Thyroid gland (tissue), 4 donors: ENCODE results near the gene FOXL3. TPM values are rescaled to one million over a fixed set of nuclear protein-coding genes. Genes with fewer than 3 reads are reported as not detected.

Experiments
- DNase-seq, 2 donors: peaks; one replicate each; pipeline ENCODE4 v3.0.0-alpha.2; 2019
- H3K27ac ChIP-seq, 3 donors: fragments of 200-600 bp; sonication (generic); 1 replicate in 2 of 3; 2 replicates in 1 of 3; pipeline ENCODE4 v1.5.1; 2016 to 2019; ENCODE audit warnings: mild to moderate bottlenecking in 1 of 3, moderate library complexity in 1 of 3
- H3K27me3 ChIP-seq: fragments of 200-600 bp; sonication (generic); one replicate; pipeline ENCODE4 v1.5.1; 2019
- H3K36me3 ChIP-seq, 2 donors: fragments of 200-600 bp; sonication (generic); one replicate each; pipeline ENCODE4 v1.5.1; 2016 to 2019
- H3K4me1 ChIP-seq, 2 donors: fragments of 200-600 bp; sonication (generic); one replicate each; pipeline ENCODE4 v1.5.1; 2017 to 2019
- H3K4me3 ChIP-seq, 3 donors: fragments of 200-600 bp; sonication (generic); replicated peaks in 1 of 3; 1 replicate in 2 of 3; 2 replicates in 1 of 3; pipeline ENCODE4 v1.5.1; 2016; ENCODE audit warnings: mild to moderate bottlenecking in 1 of 3
- H3K9me3 ChIP-seq: fragments of 200-600 bp; sonication (generic); one replicate; pipeline ENCODE4 v1.5.1; 2017
- CTCF ChIP-seq, 6 experiments: fragments of 200-600 bp in 3 of 6; fragments of 450-650 bp in 3 of 6; sonication (generic) in 3 of 6; IDR thresholded peaks; one replicate each; pipeline ENCODE4 v1.5.1; 2016 to 2019; ENCODE audit warnings: antibody characterized with exemption in 6 of 6, mild to moderate bottlenecking in 2 of 6, inconsistent platforms in 1 of 6, moderate library complexity in 1 of 6
- POLR2A ChIP-seq, 2 donors: fragments of 450-650 bp; IDR thresholded peaks; one replicate each; pipeline ENCODE4 v1.6.1; 2017; ENCODE audit warnings: antibody characterized with exemption in 2 of 2, mild to moderate bottlenecking in 2 of 2, moderate library complexity in 1 of 2
- WGBS, 2 donors: methylation state at CpG; one replicate each; pipeline ENCODE4 v1.1.5; 2017; 5-methylcytosine and 5-hydroxymethylcytosine counted together
- intact Hi-C: fragments of 100-400 bp; cut with DNase I; formaldehyde crosslinking; loops from one replicate; pipeline ENCODE4 v1.15.1; 2023
- total RNA-seq, 4 donors: library from RNA; depleted of rRNA; stranded (reverse); fragments of >200 nt; gene quantifications; one replicate each; pipeline ENCODE4 v1.2.3, GENCODE V29; 2016

FOXL3 gene
- total RNA-seq, 4 donors from 2014 or later: not detected

GRCh38 chr7:309586-310228 lies 19.7 kb downstream of the FOXL3 start:
- H3K4me3 ChIP-seq: no peak overlapping the region
- intact Hi-C loops: no loop called here
- TF ChIP-seq POLR2A (IDR thresholded peaks at IDR 0.05): no peak
- no peak for TF ChIP-seq CTCF (IDR thresholded peaks at IDR 0.05)

DNA sequence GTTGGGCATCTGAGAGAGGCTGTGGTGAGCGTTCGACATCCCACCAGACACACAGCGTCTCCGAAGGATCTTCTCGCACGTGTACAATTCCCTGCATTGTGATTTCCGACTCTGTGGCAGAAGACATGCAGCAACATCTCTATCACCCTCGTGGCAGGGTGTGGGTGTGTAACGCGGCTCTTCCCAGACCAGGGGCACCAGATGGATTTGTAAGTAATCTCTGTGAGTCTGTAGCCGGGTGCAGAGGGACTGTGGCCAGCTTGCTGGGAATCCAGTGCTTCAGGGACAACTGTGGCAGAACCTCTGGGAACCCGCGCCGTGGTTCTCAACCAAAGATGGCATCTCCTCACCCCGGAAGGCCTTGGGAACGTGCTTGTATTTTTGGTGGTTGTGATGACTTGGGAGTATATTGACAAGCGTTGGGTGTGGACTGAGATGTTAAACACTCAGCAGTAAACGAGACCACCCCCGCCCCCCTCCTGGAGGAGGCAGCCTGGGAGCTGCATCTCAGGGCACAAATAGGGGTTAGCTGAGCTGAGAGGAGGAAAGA lies 21.2 kb downstream of the FOXL3 start:
- Histone ChIP-seq H3K27me3 (no peaks in the 10 kb centered on the region), H3K27ac (no peak overlapping the region), H3K4me3 (no peak overlapping the region), H3K9me3 (no peaks in the 10 kb centered on the region), H3K36me3 (no peaks in the 10 kb centered on the region), H3K4me1 (peaks cover 0 to 7% of the 10 kb centered on the region in 2 donors)
- 68 to 77% methylated on average over 16 to 19 of the region's 19 CpGs for WGBS, 2 donors
- no peak for TF ChIP-seq POLR2A (IDR thresholded peaks at IDR 0.05)
- no peak for TF ChIP-seq CTCF (IDR thresholded peaks at IDR 0.05)
- intact Hi-C loops: no loop called here
- DNase-seq: no peak

More at GRCh38 chr7:309586-310228, 19.7 kb downstream of the FOXL3 start:
- 92 to 94% methylated on average over 19 of the region's 19 CpGs for WGBS, 2 donors
- DNase-seq: no peak
- no peaks in the 10 kb centered on the region for H3K9me3 ChIP-seq
- H3K27me3 ChIP-seq: no peaks in the 10 kb centered on the region
- H3K27ac ChIP-seq: no peak overlapping the region
- peaks cover 0 to 7% of the 10 kb centered on the region in 2 donors for H3K4me1 ChIP-seq
- H3K36me3 ChIP-seq: no peaks in the 10 kb centered on the region

DNA sequence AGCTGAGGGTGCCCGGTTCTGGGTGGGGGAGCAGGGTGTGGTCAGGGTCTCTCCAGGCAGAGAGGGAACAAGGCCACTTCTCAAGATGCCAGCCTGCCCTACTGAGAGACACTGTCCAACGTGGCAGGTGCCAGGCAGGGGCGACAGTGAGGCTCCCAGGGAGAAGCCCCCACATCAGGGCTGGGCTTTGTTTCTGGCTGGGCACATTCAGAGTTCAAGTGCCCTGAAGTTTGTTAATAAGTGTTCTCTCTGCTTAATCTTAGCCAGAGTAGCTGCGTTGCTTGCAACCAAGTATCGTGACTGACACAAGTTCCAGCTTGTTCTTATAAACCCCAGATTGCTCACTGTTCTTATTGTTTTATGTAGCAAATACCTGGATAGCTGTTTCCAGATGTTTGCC lies 21.8 kb downstream of the FOXL3 start:
- Histone ChIP-seq H3K36me3 (no peaks in the 10 kb centered on the region), H3K4me1 (peaks cover 0 to 7% of the 10 kb centered on the region in 2 donors), H3K4me3 (no peak overlapping the region), H3K27me3 (no peaks in the 10 kb centered on the region), H3K9me3 (no peaks in the 10 kb centered on the region), H3K27ac (no peak overlapping the region)
- TF ChIP-seq POLR2A (IDR thresholded peaks at IDR 0.05) (no peak), CTCF (IDR thresholded peaks at IDR 0.05) (no peak)
- peak; percentile 36 to 58 for DNase-seq
- intact Hi-C loops: no loop called here
- WGBS, 2 donors: 26 to 29% methylated on average over 4 to 5 of the region's 5 CpGs

DNA sequence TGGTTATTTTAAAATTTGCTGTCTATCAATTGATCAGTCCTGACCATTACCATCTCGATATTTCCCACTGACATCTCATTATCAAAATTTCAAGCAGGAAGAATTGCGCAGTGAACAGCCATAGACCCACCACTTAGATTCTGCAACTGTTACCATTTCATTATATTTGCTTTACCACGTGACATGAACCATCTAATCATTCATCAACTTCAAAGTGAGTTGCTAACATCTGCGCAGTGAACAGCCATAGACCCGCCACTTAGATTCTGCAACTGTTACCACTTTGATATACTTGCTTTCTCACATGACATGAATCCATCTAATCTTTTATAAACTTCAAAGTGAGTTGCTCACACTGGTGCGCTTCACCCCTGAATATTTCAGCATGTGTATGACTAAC lies 22.5 kb downstream of the FOXL3 start:
- DNase-seq: no peak
- TF ChIP-seq POLR2A (IDR thresholded peaks at IDR 0.05) (no peak), CTCF (IDR thresholded peaks at IDR 0.05) (no peak)
- H3K27ac ChIP-seq: no peak overlapping the region
- no peaks in the 10 kb centered on the region for H3K27me3 ChIP-seq
- H3K4me1 ChIP-seq: peaks cover 0 to 7% of the 10 kb centered on the region in 2 donors
- no peaks in the 10 kb centered on the region for H3K36me3 ChIP-seq
- 84 to 86% methylated on average over 6 of the region's 6 CpGs for WGBS, 2 donors
- no peak overlapping the region for H3K4me3 ChIP-seq
- intact Hi-C loops: no loop called here
- no peaks in the 10 kb centered on the region for H3K9me3 ChIP-seq

- intact Hi-C loops: no loop called here
- H3K36me3 ChIP-seq: no peaks in the 10 kb centered on the region
- no peaks in the 10 kb centered on the region for H3K9me3 ChIP-seq
- H3K4me3 ChIP-seq: no peak overlapping the region
- peaks cover 0 to 7% of the 10 kb centered on the region in 2 donors for H3K4me1 ChIP-seq
- TF ChIP-seq POLR2A (IDR thresholded peaks at IDR 0.05) (no peak), CTCF (IDR thresholded peaks at IDR 0.05) (no peak)
- DNase-seq: no peak
- H3K27me3 ChIP-seq: no peaks in the 10 kb centered on the region
- H3K27ac ChIP-seq: no peak overlapping the region
- WGBS, 2 donors: 94 to 95% methylated on average over 8 of the region's 8 CpGs
Measured at GRCh38 chr7:314853-315252, 24.9 kb downstream of the FOXL3 start.
